ENCODE data around the gene TRIP13.

- TF ChIP-seq CTCF (conservative IDR thresholded peaks at IDR 0.05) (no peak), ZFX (IDR thresholded peaks at IDR 0.05) (no peak)
These were observed 1.4 kb upstream of the TRIP13 start for GRCh38 chr5:891117-891836.
